GM06990 (cell line): ENCODE data around the gene ZNF689.
"Not testable (repeated sequence)": the region's sequence is repeated elsewhere in the genome, so short reads cannot be mapped to it uniquely, and the experiment has no call there.

Source experiments
- DNase-seq: peaks from one replicate; pipeline ENCODE4 v3.0.0-alpha.2; 2011; ENCODE audit not compliant: insufficient read length; ENCODE audit errors: extremely low read depth
- H3K27me3 ChIP-seq: replicated peaks from 2 replicates; pipeline ENCODE4 v1.6.0; 2011; ENCODE audit warnings: low read length; ENCODE audit not compliant: control insufficient read depth, insufficient read depth
- H3K36me3 ChIP-seq: 2 replicates; pipeline ENCODE4 v1.5.1; 2011; ENCODE audit warnings: low read length; ENCODE audit not compliant: control insufficient read depth, insufficient read depth
- H3K4me3 ChIP-seq: replicated peaks from 2 replicates; pipeline ENCODE4 v1.5.1; 2011; ENCODE audit warnings: low read depth, mild to moderate bottlenecking, control low read depth, low read length
- TF ChIP-seq, protein P1 (sequence below): IDR thresholded peaks from 2 replicates; pipeline ENCODE4 v1.5.1; 2011; ENCODE audit warnings: low read length, control low read depth, mild to moderate bottlenecking, inconsistent platforms; ENCODE audit not compliant: insufficient read depth, poor library complexity, severe bottlenecking

ZNF689 gene

DNA sequence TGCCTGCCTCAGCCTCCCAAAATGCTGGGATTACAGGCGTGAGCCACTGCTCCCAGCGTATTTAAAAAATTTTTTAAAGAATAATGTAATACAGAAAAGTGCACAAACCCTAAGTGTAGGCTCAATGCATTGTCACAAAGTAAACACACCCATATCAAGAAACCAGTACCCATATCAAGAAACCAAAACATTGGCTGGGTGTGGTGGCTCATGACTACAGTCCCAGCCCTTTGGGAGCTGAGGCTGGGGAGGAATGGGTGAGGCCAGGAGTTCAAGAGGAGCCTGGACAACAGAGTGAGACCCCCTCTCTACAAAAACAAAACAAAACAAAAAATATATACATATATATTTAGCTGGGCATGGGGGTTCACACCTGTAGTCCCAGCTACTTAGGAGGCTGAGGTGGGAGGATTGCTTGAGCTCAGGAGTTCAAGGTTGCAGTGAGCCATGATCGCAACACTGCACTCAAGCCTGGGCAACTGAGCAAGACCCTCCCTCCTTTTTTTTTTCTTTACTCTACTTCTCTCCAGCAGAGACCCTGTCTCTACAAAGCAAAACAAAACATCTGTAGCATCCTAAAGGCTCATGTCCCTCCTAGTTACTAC, 31.3 kb upstream of the ZNF689 start:
- Histone ChIP-seq H3K36me3 (no peaks in the 10 kb centered on the region), H3K27me3 (no peaks in the 10 kb centered on the region), H3K4me3 (no peak overlapping the region)
- DNase-seq, result no peak
- TF ChIP-seq, protein P1, sequence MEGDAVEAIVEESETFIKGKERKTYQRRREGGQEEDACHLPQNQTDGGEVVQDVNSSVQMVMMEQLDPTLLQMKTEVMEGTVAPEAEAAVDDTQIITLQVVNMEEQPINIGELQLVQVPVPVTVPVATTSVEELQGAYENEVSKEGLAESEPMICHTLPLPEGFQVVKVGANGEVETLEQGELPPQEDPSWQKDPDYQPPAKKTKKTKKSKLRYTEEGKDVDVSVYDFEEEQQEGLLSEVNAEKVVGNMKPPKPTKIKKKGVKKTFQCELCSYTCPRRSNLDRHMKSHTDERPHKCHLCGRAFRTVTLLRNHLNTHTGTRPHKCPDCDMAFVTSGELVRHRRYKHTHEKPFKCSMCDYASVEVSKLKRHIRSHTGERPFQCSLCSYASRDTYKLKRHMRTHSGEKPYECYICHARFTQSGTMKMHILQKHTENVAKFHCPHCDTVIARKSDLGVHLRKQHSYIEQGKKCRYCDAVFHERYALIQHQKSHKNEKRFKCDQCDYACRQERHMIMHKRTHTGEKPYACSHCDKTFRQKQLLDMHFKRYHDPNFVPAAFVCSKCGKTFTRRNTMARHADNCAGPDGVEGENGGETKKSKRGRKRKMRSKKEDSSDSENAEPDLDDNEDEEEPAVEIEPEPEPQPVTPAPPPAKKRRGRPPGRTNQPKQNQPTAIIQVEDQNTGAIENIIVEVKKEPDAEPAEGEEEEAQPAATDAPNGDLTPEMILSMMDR, result no peak

DNA sequence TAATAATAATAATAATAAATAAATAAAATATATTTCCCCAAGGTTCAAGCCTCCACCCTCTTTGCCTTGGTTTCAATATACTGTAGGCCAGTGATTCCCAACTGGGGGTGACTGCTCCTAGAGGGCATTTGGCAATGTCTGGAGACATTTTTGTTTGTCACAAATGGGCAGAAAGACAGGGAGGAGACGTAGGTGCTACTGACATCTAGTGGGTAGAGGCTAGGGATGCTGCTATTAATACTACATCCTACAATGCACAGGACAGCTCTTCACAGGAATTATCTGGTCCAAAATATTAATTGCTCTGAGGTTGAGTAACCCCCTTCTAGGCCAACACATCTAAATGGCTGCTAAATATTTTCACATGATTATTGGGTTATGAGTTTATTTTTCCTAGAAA, 27.8 kb upstream of the ZNF689 start:
- no peaks in the 10 kb centered on the region for H3K27me3 ChIP-seq
- H3K4me3 ChIP-seq, result no peak overlapping the region
- TF ChIP-seq, protein P1, result peak; percentile 56
- no peaks in the 10 kb centered on the region for H3K36me3 ChIP-seq
- no peak for DNase-seq

DNA sequence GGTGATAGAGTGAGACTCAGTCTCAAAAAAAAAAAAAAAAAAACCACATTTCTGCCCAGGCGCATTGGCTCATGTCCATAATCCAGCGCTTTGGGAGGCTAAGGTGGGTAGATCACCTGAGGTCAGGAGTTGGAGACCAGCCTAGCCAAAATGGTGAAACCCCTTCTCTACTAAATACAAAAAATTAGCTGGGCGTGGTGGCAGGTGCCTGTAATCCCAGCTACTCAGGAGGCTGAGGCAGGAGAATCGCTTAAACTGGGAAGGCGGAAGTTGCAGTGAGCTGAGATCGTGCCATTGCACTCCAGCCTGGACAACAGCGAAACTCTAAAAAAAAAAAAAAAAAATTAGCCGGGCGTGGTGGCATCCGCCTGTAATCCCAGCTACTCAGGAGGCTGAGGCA, 26.9 kb upstream of the ZNF689 start:
- not testable (repeated sequence) for H3K4me3 ChIP-seq

DNA sequence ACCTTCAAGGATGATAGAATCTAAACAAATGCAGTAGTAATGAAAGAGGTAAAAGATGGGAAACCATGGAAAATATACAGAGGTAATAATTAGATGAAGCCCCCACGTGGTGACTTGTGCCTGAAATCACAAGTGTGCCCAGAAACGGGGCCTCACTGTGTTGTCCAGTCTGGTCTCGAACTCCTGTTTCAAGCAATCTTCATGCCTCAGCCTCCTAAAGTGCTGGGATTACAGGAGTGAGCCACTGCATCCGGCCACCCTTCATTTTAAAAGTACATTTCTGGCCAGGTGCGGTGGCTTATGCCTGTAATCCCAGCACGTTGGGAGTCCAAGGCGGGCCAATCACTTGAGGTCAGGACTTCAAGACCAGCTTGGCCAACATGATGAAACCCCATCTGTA, 26.4 kb upstream of the ZNF689 start:
- TF ChIP-seq, protein P1, result no peak
- Histone ChIP-seq H3K4me3 (no peak overlapping the region), H3K36me3 (no peaks in the 10 kb centered on the region), H3K27me3 (no peaks in the 10 kb centered on the region)
- DNase-seq, result no peak

More for the DNA sequence above, 26.9 kb upstream of the ZNF689 start:
- not testable (repeated sequence) for H3K27me3 ChIP-seq, H3K36me3 ChIP-seq, DNase-seq

DNA sequence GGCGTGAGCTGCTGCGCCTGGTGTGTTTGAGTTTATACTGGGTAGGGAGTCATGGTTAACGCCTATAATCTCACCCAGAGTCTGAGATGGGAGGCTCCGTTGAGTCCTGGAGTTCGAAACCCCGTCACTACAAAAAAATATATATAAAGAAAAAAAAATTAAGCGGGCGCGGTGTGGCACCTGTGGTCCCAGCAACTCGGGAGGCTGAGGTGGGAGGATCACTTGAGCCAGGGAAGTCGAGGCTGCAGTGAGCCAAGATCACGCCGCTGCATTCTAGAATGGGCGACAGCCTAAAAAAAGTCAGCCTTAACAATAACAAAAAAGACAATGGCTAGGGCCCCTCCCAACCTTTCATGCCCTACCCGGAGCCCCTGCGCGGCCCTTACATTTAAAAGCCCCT, 23.3 kb upstream of the ZNF689 start:
- no peak for DNase-seq

DNA sequence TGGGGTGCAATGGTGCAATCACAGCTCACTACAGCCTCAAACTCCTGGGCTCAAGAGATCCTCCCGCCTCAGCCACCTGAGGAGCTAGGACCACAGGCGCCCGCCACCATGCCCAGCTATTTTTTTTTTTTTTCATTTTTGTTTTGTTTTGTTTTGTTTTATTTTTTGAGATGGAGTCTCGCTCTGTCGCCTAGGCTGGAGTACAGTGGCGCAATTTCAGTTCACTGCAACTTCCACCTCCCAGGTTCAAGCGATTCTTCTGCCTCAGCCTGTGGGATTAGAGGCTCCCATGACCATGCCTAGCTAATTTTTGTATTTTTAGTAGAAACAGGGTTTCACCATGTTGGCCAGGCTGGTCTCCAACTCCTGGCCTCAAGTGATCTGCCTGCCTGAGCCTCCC, 22.3 kb upstream of the ZNF689 start:
- not testable (repeated sequence) for H3K4me3 ChIP-seq, H3K36me3 ChIP-seq, H3K27me3 ChIP-seq, DNase-seq

More for the DNA sequence above, 23.3 kb upstream of the ZNF689 start:
- Histone ChIP-seq H3K4me3 (peak overlapping the region; percentile 76), H3K27me3 (no peaks in the 10 kb centered on the region), H3K36me3 (no peaks in the 10 kb centered on the region)
- TF ChIP-seq, protein P1, result no peak
